HepG2 (cell line): ENCODE data around the gene STX4. TPM values are rescaled to one million over a fixed set of nuclear protein-coding genes. Genes with fewer than 3 reads are reported as not detected.

Experiments used
- CAMTA2 ChIP-seq: sonication (generic); formaldehyde crosslinking; IDR thresholded peaks from 2 replicates; pipeline ENCODE4 v1.4.0; 2020; ENCODE audit warnings: mild to moderate bottlenecking, missing genetic modification reagents, borderline replicate concordance
- CHD4 ChIP-seq: fragments of 200-600 bp; sonication (generic); IDR thresholded peaks from 2 replicates; pipeline ENCODE4 v1.7.0; 2017; ENCODE audit warnings: mild to moderate bottlenecking, low read length, borderline replicate concordance
- GATAD1 ChIP-seq: IDR thresholded peaks from 2 replicates; pipeline ENCODE4 v1.6.1; 2016; ENCODE audit warnings: missing genetic modification reagents, missing compliant biosample characterization
- MYNN ChIP-seq: sonication (generic); formaldehyde crosslinking; IDR thresholded peaks from 2 replicates; pipeline ENCODE4 v1.4.0; 2020; ENCODE audit warnings: mild to moderate bottlenecking, low read depth, missing genetic modification reagents
- NFKB2 ChIP-seq: sonication (generic); formaldehyde crosslinking; IDR thresholded peaks from 2 replicates; pipeline ENCODE4 v1.4.0; 2020; ENCODE audit warnings: missing genetic modification reagents, borderline replicate concordance
- PHB2 ChIP-seq: fragments of 450-650 bp; IDR thresholded peaks from 2 replicates; pipeline ENCODE4 v1.6.1; 2018; ENCODE audit not compliant: partially characterized antibody
- POLR2AphosphoS2 ChIP-seq: IDR thresholded peaks from 2 replicates; pipeline ENCODE4 v1.6.1; 2011; ENCODE audit warnings: low read depth, low read length, improper control_type of control experiment
- POLR2AphosphoS5 ChIP-seq: IDR thresholded peaks from 2 replicates; pipeline ENCODE4 v1.6.1; 2012; ENCODE audit warnings: low read depth, low read length
- RBM39 ChIP-seq: fragments of 200-400 bp; formaldehyde crosslinking; IDR thresholded peaks from one replicate; pipeline ENCODE4 v1.6.1; 2018; ENCODE audit warnings: antibody characterized with exemption, mild to moderate bottlenecking, low read depth, low read length; ENCODE audit not compliant: poor library complexity, severe bottlenecking
- SP1 ChIP-seq, 2 experiments: fragments of 450-650 bp in 1 of 2; sonication (generic) in 1 of 2; formaldehyde crosslinking in 1 of 2; IDR thresholded peaks; 2 replicates each; pipeline versions ENCODE4 v1.4.0 to v1.6.1; 2016 to 2020; ENCODE audit warnings: missing genetic modification reagents in 1 of 2
- TRIM24 ChIP-seq: sonication (generic); formaldehyde crosslinking; IDR thresholded peaks from 2 replicates; pipeline ENCODE4 v1.8.0; 2022; ENCODE audit warnings: mild to moderate bottlenecking, missing genetic modification reagents
- ZKSCAN1 ChIP-seq: fragments of 150-350 bp; IDR thresholded peaks from 2 replicates; pipeline ENCODE4 v1.6.1; 2014; ENCODE audit warnings: low read length
- ZMYM3 ChIP-seq: sonication (generic); formaldehyde crosslinking; IDR thresholded peaks from 2 replicates; pipeline ENCODE4 v1.5.1; 2020; ENCODE audit warnings: mild to moderate bottlenecking, missing genetic modification reagents
- ZNF136 ChIP-seq: sonication (generic); formaldehyde crosslinking; IDR thresholded peaks from 2 replicates; pipeline ENCODE4 v1.8.1; 2022; ENCODE audit warnings: low read depth, mild to moderate bottlenecking, moderate library complexity, missing genetic modification reagents
- ZNF292 ChIP-seq: sonication (generic); formaldehyde crosslinking; IDR thresholded peaks from 2 replicates; pipeline ENCODE4 v1.8.1; 2022; ENCODE audit warnings: mild to moderate bottlenecking, low read depth, missing genetic modification reagents, borderline replicate concordance
- ZNF44 ChIP-seq: sonication (generic); formaldehyde crosslinking; IDR thresholded peaks from 2 replicates; pipeline ENCODE4 v1.5.1; 2020; ENCODE audit warnings: mild to moderate bottlenecking, missing genetic modification reagents
- ZNF563 ChIP-seq: sonication (generic); formaldehyde crosslinking; IDR thresholded peaks from 2 replicates; pipeline ENCODE4 v1.8.0; 2022; ENCODE audit warnings: mild to moderate bottlenecking, moderate library complexity, missing genetic modification reagents
- ZNF577 ChIP-seq: sonication (generic); formaldehyde crosslinking; IDR thresholded peaks from 2 replicates; pipeline ENCODE4 v1.4.0; 2020; ENCODE audit warnings: mild to moderate bottlenecking, low read depth, missing genetic modification reagents, borderline replicate concordance
- ZNF713 ChIP-seq: sonication (generic); formaldehyde crosslinking; IDR thresholded peaks from 2 replicates; pipeline ENCODE4 v1.4.0; 2020; ENCODE audit warnings: mild to moderate bottlenecking, missing genetic modification reagents
- ZNF766 ChIP-seq: sonication (generic); formaldehyde crosslinking; IDR thresholded peaks from 2 replicates; pipeline ENCODE4 v1.5.0; 2020; ENCODE audit warnings: missing genetic modification reagents, borderline replicate concordance
- polyA plus RNA-seq, 8 experiments: library from polyadenylated mRNA; depleted of rRNA in 3 of 8; stranded (reverse) in 7 of 8; unstranded in 1 of 8; fragments of >200 nt; fragmentation: Illumina TruSeq in 4 of 8; extraction: Trizol in 4 of 8; gene quantifications; 2 replicates each; pipeline versions ENCODE4 v1.2.1 to v1.2.3, GENCODE V29; 2011 to 2016; ENCODE audit warnings: low read depth in 4 of 8, missing spikeins in 1 of 8, mixed read lengths in 1 of 8; ENCODE audit not compliant: insufficient read depth in 1 of 8
- total RNA-seq, 5 experiments: library from RNA; depleted of rRNA; stranded (reverse); fragments of >200 nt; fragmentation: Illumina TruSeq; extraction: Trizol; gene quantifications; 2 replicates each; pipeline ENCODE4 v1.2.3, GENCODE V29; 2016; ENCODE audit warnings: low read depth in 1 of 5
- TF ChIP-seq, protein P1 (sequence below): sonication (generic); IDR thresholded peaks from 2 replicates; pipeline ENCODE4 v1.6.1; 2016; ENCODE audit warnings: low read depth, borderline replicate concordance
- TF ChIP-seq, protein P2 (sequence below): sonication (generic); formaldehyde crosslinking; IDR thresholded peaks from 2 replicates; pipeline ENCODE4 v1.4.0; 2020; ENCODE audit warnings: mild to moderate bottlenecking, missing genetic modification reagents
- TF ChIP-seq, protein P3 (sequence below): sonication (generic); formaldehyde crosslinking; IDR thresholded peaks from 2 replicates; pipeline ENCODE4 v1.4.0; 2020; ENCODE audit warnings: mild to moderate bottlenecking, low read depth, missing genetic modification reagents
- TF ChIP-seq, protein P4 (sequence below): sonication (generic); formaldehyde crosslinking; IDR thresholded peaks from 2 replicates; pipeline ENCODE4 v1.5.0; 2020; ENCODE audit warnings: missing genetic modification reagents

Gene STX4
- total and polyA plus RNA-seq, 2 of the 13 experiments (the other 11 are each of a cell fraction or from before 2014, with no cell fraction given), result 29.2 to 34.6 TPM

DNA sequence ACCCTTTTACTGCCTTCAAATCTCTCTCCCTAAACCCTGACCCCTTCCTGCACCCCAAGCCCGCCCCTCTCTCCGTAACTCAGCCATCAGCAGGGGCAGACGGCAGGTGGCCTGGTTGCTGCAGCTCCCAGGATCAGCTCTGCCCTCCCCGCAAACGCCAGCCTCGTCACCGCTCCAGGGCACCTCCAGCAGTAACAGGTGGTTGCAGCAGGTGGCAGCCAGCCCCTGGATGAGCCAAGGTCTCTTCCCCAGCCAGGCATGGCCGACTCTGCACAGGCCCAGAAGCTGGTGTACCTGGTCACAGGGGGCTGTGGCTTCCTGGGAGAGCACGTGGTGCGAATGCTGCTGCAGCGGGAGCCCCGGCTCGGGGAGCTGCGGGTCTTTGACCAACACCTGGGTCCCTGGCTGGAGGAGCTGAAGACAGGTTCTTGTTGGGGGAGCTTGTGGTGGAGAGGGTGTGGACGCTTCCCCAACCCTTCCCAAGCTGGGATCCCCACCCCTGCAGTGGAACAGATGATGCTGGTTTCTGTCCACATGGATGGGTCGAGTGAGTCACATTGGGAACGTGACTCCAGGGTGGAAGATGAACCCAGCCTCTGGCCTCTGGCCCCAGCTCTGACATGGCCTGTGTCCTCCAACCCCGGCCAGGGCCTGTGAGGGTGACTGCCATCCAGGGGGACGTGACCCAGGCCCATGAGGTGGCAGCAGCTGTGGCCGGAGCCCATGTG lies 47.8 kb upstream of the STX4 start (continued):
- TF ChIP-seq TRIM24 (CRISPR knock-in tag) (0 out of 2 replicates have a peak, but pooled peaks have one; percentile 7), GATAD1 (CRISPR knock-in tag) (peak; percentile 67; the same call in 1 of the 2 replicates), RBM39 (peak; percentile 55), ZNF292 (CRISPR knock-in tag) (peak; percentile 79), ZNF44 (CRISPR knock-in tag) (peak; percentile 43; the same call in 1 of the 2 replicates), ZNF563 (CRISPR knock-in tag) (peak; percentile 24; the same call in 1 of the 2 replicates), ZNF577 (CRISPR knock-in tag) (no peak), ZNF136 (CRISPR knock-in tag) (peak; percentile 93), POLR2AphosphoS2 (no peak), PHB2 (no peak), CAMTA2 (CRISPR knock-in tag) (no peak; the same call in none of the 2 replicates), NFKB2 (CRISPR knock-in tag) (peak; percentile 77; the same call in 1 of the 2 replicates), POLR2AphosphoS5 (no peak; the same call in 1 of the 2 replicates), CHD4 (no peak), ZKSCAN1 (no peak; the same call in 1 of the 2 replicates), MYNN (CRISPR knock-in tag) (no peak), ZNF713 (CRISPR knock-in tag) (no peak), SP1 (IDR thresholded peaks at IDR 0.05) (no peak), SP1 (CRISPR knock-in tag; IDR thresholded peaks at IDR 0.05) (0 out of 2 replicates have a peak, but pooled peaks have one; percentile 40), ZMYM3 (peak; percentile 77), ZNF766 (CRISPR knock-in tag) (0 out of 2 replicates have a peak, but pooled peaks have one; percentile 43)
- TF ChIP-seq, protein P1, sequence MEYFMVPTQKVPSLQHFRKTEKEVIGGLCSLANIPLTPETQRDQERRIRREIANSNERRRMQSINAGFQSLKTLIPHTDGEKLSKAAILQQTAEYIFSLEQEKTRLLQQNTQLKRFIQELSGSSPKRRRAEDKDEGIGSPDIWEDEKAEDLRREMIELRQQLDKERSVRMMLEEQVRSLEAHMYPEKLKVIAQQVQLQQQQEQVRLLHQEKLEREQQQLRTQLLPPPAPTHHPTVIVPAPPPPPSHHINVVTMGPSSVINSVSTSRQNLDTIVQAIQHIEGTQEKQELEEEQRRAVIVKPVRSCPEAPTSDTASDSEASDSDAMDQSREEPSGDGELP, result no peak; the same call in 1 of the 2 replicates
- TF ChIP-seq, protein P2, sequence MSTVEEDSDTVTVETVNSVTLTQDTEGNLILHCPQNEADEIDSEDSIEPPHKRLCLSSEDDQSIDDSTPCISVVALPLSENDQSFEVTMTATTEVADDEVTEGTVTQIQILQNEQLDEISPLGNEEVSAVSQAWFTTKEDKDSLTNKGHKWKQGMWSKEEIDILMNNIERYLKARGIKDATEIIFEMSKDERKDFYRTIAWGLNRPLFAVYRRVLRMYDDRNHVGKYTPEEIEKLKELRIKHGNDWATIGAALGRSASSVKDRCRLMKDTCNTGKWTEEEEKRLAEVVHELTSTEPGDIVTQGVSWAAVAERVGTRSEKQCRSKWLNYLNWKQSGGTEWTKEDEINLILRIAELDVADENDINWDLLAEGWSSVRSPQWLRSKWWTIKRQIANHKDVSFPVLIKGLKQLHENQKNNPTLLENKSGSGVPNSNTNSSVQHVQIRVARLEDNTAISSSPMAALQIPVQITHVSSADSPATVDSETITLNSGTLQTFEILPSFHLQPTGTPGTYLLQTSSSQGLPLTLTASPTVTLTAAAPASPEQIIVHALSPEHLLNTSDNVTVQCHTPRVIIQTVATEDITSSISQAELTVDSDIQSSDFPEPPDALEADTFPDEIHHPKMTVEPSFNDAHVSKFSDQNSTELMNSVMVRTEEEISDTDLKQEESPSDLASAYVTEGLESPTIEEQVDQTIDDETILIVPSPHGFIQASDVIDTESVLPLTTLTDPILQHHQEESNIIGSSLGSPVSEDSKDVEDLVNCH (CRISPR knock-in tag), result no peak
- TF ChIP-seq, protein P3, sequence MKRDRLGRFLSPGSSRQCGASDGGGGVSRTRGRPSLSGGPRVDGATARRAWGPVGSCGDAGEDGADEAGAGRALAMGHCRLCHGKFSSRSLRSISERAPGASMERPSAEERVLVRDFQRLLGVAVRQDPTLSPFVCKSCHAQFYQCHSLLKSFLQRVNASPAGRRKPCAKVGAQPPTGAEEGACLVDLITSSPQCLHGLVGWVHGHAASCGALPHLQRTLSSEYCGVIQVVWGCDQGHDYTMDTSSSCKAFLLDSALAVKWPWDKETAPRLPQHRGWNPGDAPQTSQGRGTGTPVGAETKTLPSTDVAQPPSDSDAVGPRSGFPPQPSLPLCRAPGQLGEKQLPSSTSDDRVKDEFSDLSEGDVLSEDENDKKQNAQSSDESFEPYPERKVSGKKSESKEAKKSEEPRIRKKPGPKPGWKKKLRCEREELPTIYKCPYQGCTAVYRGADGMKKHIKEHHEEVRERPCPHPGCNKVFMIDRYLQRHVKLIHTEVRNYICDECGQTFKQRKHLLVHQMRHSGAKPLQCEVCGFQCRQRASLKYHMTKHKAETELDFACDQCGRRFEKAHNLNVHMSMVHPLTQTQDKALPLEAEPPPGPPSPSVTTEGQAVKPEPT (CRISPR knock-in tag), result peak; percentile 36; the same call in 1 of the 2 replicates
- TF ChIP-seq, protein P4, sequence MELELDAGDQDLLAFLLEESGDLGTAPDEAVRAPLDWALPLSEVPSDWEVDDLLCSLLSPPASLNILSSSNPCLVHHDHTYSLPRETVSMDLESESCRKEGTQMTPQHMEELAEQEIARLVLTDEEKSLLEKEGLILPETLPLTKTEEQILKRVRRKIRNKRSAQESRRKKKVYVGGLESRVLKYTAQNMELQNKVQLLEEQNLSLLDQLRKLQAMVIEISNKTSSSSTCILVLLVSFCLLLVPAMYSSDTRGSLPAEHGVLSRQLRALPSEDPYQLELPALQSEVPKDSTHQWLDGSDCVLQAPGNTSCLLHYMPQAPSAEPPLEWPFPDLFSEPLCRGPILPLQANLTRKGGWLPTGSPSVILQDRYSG (CRISPR knock-in tag), result no peak
